DND-41 (cell line): ENCODE results near the gene WDR59.

Experiments used
- ATAC-seq: fragments of 200-7000 bp; cut with Tn5 transposase; 3 replicates; pipeline ENCODE4 v1.9.1; 2021; ENCODE audit warnings: low read depth; ENCODE audit not compliant: insufficient read depth
- DNase-seq: peaks from one replicate; pipeline ENCODE4 v3.0.0-alpha.2; 2020
- H2AFZ ChIP-seq: 2 replicates; pipeline ENCODE4 v1.6.0; 2012; ENCODE audit warnings: low read depth, low read length
- H3K27ac ChIP-seq: 2 replicates; pipeline ENCODE4 v1.5.1; 2012; ENCODE audit warnings: low read length, inconsistent platforms
- H3K27me3 ChIP-seq: fragments of 200-600 bp; sonication (generic); 2 replicates; pipeline ENCODE4 v1.6.0; 2012; ENCODE audit warnings: low read length, mild to moderate bottlenecking, inconsistent platforms; ENCODE audit not compliant: insufficient read depth, poor library complexity
- H3K36me3 ChIP-seq: 2 replicates; pipeline ENCODE4 v1.5.1; 2012; ENCODE audit warnings: low read length, inconsistent platforms; ENCODE audit not compliant: insufficient read depth
- H3K4me1 ChIP-seq: 2 replicates; pipeline ENCODE4 v1.5.1; 2012; ENCODE audit warnings: mild to moderate bottlenecking, low read length; ENCODE audit not compliant: insufficient read depth
- H3K4me2 ChIP-seq: 2 replicates; pipeline ENCODE4 v1.6.0; 2012; ENCODE audit warnings: mild to moderate bottlenecking, moderate library complexity, low read length, inconsistent platforms; ENCODE audit not compliant: insufficient read depth
- H3K4me3 ChIP-seq, 2 experiments: fragments of 200-600 bp in 1 of 2; shearing (Covaris generic) in 1 of 2; 2 replicates each; pipeline ENCODE4 v1.5.1; 2012 to 2016; ENCODE audit warnings: inconsistent platforms in 2 of 2, low read length in 2 of 2, mild to moderate bottlenecking in 2 of 2, low read depth in 1 of 2, moderate library complexity in 1 of 2
- H3K79me2 ChIP-seq: 2 replicates; pipeline ENCODE4 v1.6.0; 2012; ENCODE audit warnings: low read length, inconsistent platforms; ENCODE audit not compliant: insufficient read depth
- H3K9ac ChIP-seq: 2 replicates; pipeline ENCODE4 v1.6.0; 2012; ENCODE audit warnings: low read depth, mild to moderate bottlenecking, inconsistent platforms, low read length, moderate library complexity
- H3K9me3 ChIP-seq: 2 replicates; pipeline ENCODE4 v1.5.1; 2012; ENCODE audit warnings: low read length, moderate library complexity, mild to moderate bottlenecking, inconsistent platforms; ENCODE audit not compliant: insufficient read depth, severe bottlenecking
- H4K20me1 ChIP-seq: 2 replicates; pipeline ENCODE4 v1.6.0; 2012; ENCODE audit warnings: low read length; ENCODE audit not compliant: insufficient read depth
- CTCF ChIP-seq: IDR thresholded peaks from 2 replicates; pipeline ENCODE4 v1.5.1; 2012; ENCODE audit warnings: borderline replicate concordance, low read length, moderate library complexity, mild to moderate bottlenecking; ENCODE audit not compliant: poor library complexity, severe bottlenecking; ENCODE audit errors: extremely low read depth
- EZH2 ChIP-seq: IDR thresholded peaks from 3 replicates; pipeline ENCODE4 v1.6.1; 2012; ENCODE audit warnings: borderline replicate concordance, low read depth, mild to moderate bottlenecking, moderate library complexity, low read length, inconsistent platforms; ENCODE audit not compliant: severe bottlenecking

WDR59 gene

GRCh38 chr16:74877706-74878105 lies 107.2 kb downstream of the WDR59 start:
- no peaks in the 10 kb centered on the region for H3K79me2 ChIP-seq
- H3K9me3 ChIP-seq, result no peaks in the 10 kb centered on the region
- DNase-seq (no peak), ATAC-seq (no peak)
- H3K27ac ChIP-seq, result no peak overlapping the region
- no peak overlapping the region for H3K9ac ChIP-seq
- no peaks in the 10 kb centered on the region for H3K4me1 ChIP-seq
- H4K20me1 ChIP-seq, result no peaks in the 10 kb centered on the region
- TF ChIP-seq CTCF (no peak), EZH2 (no peak)
- peaks cover 56% of the 10 kb centered on the region for H3K36me3 ChIP-seq
- no peaks in the 10 kb centered on the region for H3K27me3 ChIP-seq
- no peak overlapping the region for H3K4me2 ChIP-seq
- no peak overlapping the region for H2AFZ ChIP-seq
- no peak overlapping the region for H3K4me3 ChIP-seq

- Histone ChIP-seq H3K27me3 (no peaks in the 10 kb centered on the region), H3K27ac (no peak overlapping the region), H3K36me3 (peaks cover 44% of the 10 kb centered on the region), H3K79me2 (no peaks in the 10 kb centered on the region), H4K20me1 (no peaks in the 10 kb centered on the region), H3K4me1 (no peaks in the 10 kb centered on the region), H2AFZ (no peak overlapping the region), H3K9me3 (no peaks in the 10 kb centered on the region), H3K9ac (no peak overlapping the region), H3K4me2 (no peak overlapping the region), H3K4me3 (no peak overlapping the region)
- TF ChIP-seq EZH2 (no peak), CTCF (no peak)
- DNase-seq (no peak), ATAC-seq (no peak)
These were observed 109.9 kb downstream of the WDR59 start for GRCh38 chr16:74874912-74875546.

- TF ChIP-seq EZH2 (no peak), CTCF (no peak)
- Histone ChIP-seq H3K27me3 (no peaks in the 10 kb centered on the region), H4K20me1 (no peaks in the 10 kb centered on the region), H3K4me2 (no peak overlapping the region), H3K9me3 (no peaks in the 10 kb centered on the region), H3K4me1 (no peaks in the 10 kb centered on the region), H3K36me3 (peaks cover 41% of the 10 kb centered on the region), H3K9ac (no peak overlapping the region), H3K79me2 (no peaks in the 10 kb centered on the region), H3K4me3 (no peak overlapping the region), H3K27ac (no peak overlapping the region), H2AFZ (no peak overlapping the region)
- ATAC-seq (no peak), DNase-seq (no peak)
These were observed 110.8 kb downstream of the WDR59 start for GRCh38 chr16:74874123-74874522.
